HepG2 (cell line): ENCODE results near the gene ZFAND2B. TPM values are rescaled to one million over a fixed set of nuclear protein-coding genes. Genes with fewer than 3 reads are reported as not detected.
A peak's percentile ranks its signal among the peaks of the same experiment; 100 is the strongest.

Experiments used
- CEBPB ChIP-seq: IDR thresholded peaks from 2 replicates; pipeline ENCODE4 v1.6.1; 2011; ENCODE audit warnings: low read depth, low read length, improper control_type of control experiment, borderline replicate concordance
- GPN1 ChIP-seq: sonication (generic); formaldehyde crosslinking; IDR thresholded peaks from 2 replicates; pipeline ENCODE4 v1.5.1; 2020; ENCODE audit warnings: missing genetic modification reagents, borderline replicate concordance
- KDM5B ChIP-seq: sonication (generic); formaldehyde crosslinking; IDR thresholded peaks from 2 replicates; pipeline ENCODE4 v1.4.0; 2020; ENCODE audit warnings: missing genetic modification reagents, mild to moderate bottlenecking, borderline replicate concordance
- KLF13 ChIP-seq: sonication (generic); formaldehyde crosslinking; IDR thresholded peaks from 2 replicates; pipeline ENCODE4 v1.4.0; 2020; ENCODE audit warnings: mild to moderate bottlenecking, missing genetic modification reagents
- NR2C2 ChIP-seq: sonication (generic); formaldehyde crosslinking; IDR thresholded peaks from 2 replicates; pipeline ENCODE4 v1.4.0; 2020; ENCODE audit warnings: missing genetic modification reagents, mild to moderate bottlenecking, moderate library complexity, borderline replicate concordance
- NR2F1 ChIP-seq, 2 experiments: fragments of 450-650 bp in 1 of 2; formaldehyde crosslinking in 1 of 2; IDR thresholded peaks; 2 replicates each; pipeline versions ENCODE4 v1.5.0 to v1.6.1; 2016 to 2020; ENCODE audit warnings: mild to moderate bottlenecking in 1 of 2, missing compliant biosample characterization in 1 of 2, missing genetic modification reagents in 1 of 2, moderate library complexity in 1 of 2
- PAF1 ChIP-seq: IDR thresholded peaks from 2 replicates; pipeline ENCODE4 v1.6.1; 2016; ENCODE audit warnings: missing genetic modification reagents, missing compliant biosample characterization
- PHF20 ChIP-seq: sonication (generic); formaldehyde crosslinking; IDR thresholded peaks from 2 replicates; pipeline ENCODE4 v1.5.0; 2020; ENCODE audit warnings: mild to moderate bottlenecking, missing genetic modification reagents
- POGZ ChIP-seq: sonication (generic); formaldehyde crosslinking; IDR thresholded peaks from 2 replicates; pipeline ENCODE4 v1.4.0; 2020; ENCODE audit warnings: mild to moderate bottlenecking, missing genetic modification reagents
- RELA ChIP-seq: sonication (generic); formaldehyde crosslinking; IDR thresholded peaks from 2 replicates; pipeline ENCODE4 v1.4.0; 2020; ENCODE audit warnings: missing genetic modification reagents
- SALL1 ChIP-seq: sonication (generic); formaldehyde crosslinking; IDR thresholded peaks from 2 replicates; pipeline ENCODE4 v1.8.0; 2022; ENCODE audit warnings: mild to moderate bottlenecking, missing genetic modification reagents
- SIX1 ChIP-seq: sonication (generic); formaldehyde crosslinking; IDR thresholded peaks from 2 replicates; pipeline ENCODE4 v1.4.0; 2020; ENCODE audit warnings: missing genetic modification reagents, borderline replicate concordance
- THAP7 ChIP-seq: sonication (generic); formaldehyde crosslinking; IDR thresholded peaks from 2 replicates; pipeline ENCODE4 v1.8.1; 2023; ENCODE audit warnings: mild to moderate bottlenecking, missing genetic modification reagents
- TIGD3 ChIP-seq: sonication (generic); formaldehyde crosslinking; IDR thresholded peaks from 2 replicates; pipeline ENCODE4 v1.5.1; 2020; ENCODE audit warnings: mild to moderate bottlenecking, missing genetic modification reagents, borderline replicate concordance
- TRIM22 ChIP-seq: fragments of 450-650 bp; IDR thresholded peaks from 2 replicates; pipeline ENCODE4 v1.6.1; 2017
- ZFP36 ChIP-seq: fragments of 150-350 bp; IDR thresholded peaks from 2 replicates; pipeline ENCODE4 v1.6.1; 2018; ENCODE audit warnings: borderline replicate concordance, low read length, low read depth; ENCODE audit not compliant: partially characterized antibody
- ZFP82 ChIP-seq: sonication (generic); formaldehyde crosslinking; IDR thresholded peaks from 2 replicates; pipeline ENCODE4 v1.5.1; 2020; ENCODE audit warnings: mild to moderate bottlenecking, missing genetic modification reagents, borderline replicate concordance
- ZNF513 ChIP-seq: sonication (generic); formaldehyde crosslinking; conservative IDR thresholded peaks from 2 replicates; pipeline ENCODE4 v1.5.0; 2020; ENCODE audit warnings: missing genetic modification reagents
- ZNF576 ChIP-seq: sonication (generic); formaldehyde crosslinking; IDR thresholded peaks from 2 replicates; pipeline ENCODE4 v1.4.0; 2020; ENCODE audit warnings: mild to moderate bottlenecking, missing genetic modification reagents
- ZNF660 ChIP-seq: sonication (generic); formaldehyde crosslinking; IDR thresholded peaks from 2 replicates; pipeline ENCODE4 v1.5.1; 2020; ENCODE audit warnings: mild to moderate bottlenecking, low read depth, missing genetic modification reagents, borderline replicate concordance
- ZNF713 ChIP-seq: sonication (generic); formaldehyde crosslinking; IDR thresholded peaks from 2 replicates; pipeline ENCODE4 v1.4.0; 2020; ENCODE audit warnings: mild to moderate bottlenecking, missing genetic modification reagents
- ZNF781 ChIP-seq: sonication (generic); formaldehyde crosslinking; IDR thresholded peaks from 2 replicates; pipeline ENCODE4 v1.5.1; 2020; ENCODE audit warnings: borderline replicate concordance, mild to moderate bottlenecking, missing genetic modification reagents; ENCODE audit errors: not compliant biosample characterization
- ZNF788 ChIP-seq: sonication (generic); formaldehyde crosslinking; IDR thresholded peaks from 2 replicates; pipeline ENCODE4 v1.5.0; 2020; ENCODE audit warnings: mild to moderate bottlenecking, missing genetic modification reagents, borderline replicate concordance
- ZSCAN9 ChIP-seq: IDR thresholded peaks from 2 replicates; pipeline ENCODE4 v1.6.1; 2016; ENCODE audit warnings: borderline replicate concordance
- polyA plus RNA-seq, 8 experiments: library from polyadenylated mRNA; depleted of rRNA in 3 of 8; stranded (reverse) in 7 of 8; unstranded in 1 of 8; fragments of >200 nt; fragmentation: Illumina TruSeq in 4 of 8; extraction: Trizol in 4 of 8; gene quantifications; 2 replicates each; pipeline versions ENCODE4 v1.2.1 to v1.2.3, GENCODE V29; 2011 to 2016; ENCODE audit warnings: low read depth in 4 of 8, missing spikeins in 1 of 8, mixed read lengths in 1 of 8; ENCODE audit not compliant: insufficient read depth in 1 of 8
- total RNA-seq, 5 experiments: library from RNA; depleted of rRNA; stranded (reverse); fragments of >200 nt; fragmentation: Illumina TruSeq; extraction: Trizol; gene quantifications; 2 replicates each; pipeline ENCODE4 v1.2.3, GENCODE V29; 2016; ENCODE audit warnings: low read depth in 1 of 5

The ZFAND2B gene
- total and polyA plus RNA-seq, 2 of the 13 experiments (the other 11 are each of a cell fraction or from before 2014, with no cell fraction given): 53.3 to 115 TPM

GRCh38 chr2:219206328-219207133 lies at the start of gene ZFAND2B (continued):
- TF ChIP-seq TIGD3 (CRISPR knock-in tag) (no peak), TRIM22 (no peak), ZFP36 (no peak), POGZ (CRISPR knock-in tag) (peak; percentile 15; the same call in 1 of the 2 replicates), GPN1 (CRISPR knock-in tag) (peak; percentile 10; the same call in 1 of the 2 replicates), SALL1 (CRISPR knock-in tag) (peak; percentile 84), NR2F1 (CRISPR knock-in tag; IDR thresholded peaks at IDR 0.05) (no peak), NR2C2 (CRISPR knock-in tag) (no peak), PHF20 (CRISPR knock-in tag) (peak; percentile 62), ZNF576 (no peak), KLF13 (no peak), ZNF713 (CRISPR knock-in tag) (peak; percentile 64; the same call in 1 of the 2 replicates), ZNF660 (CRISPR knock-in tag) (no peak), ZFP82 (no peak), CEBPB (no peak), RELA (CRISPR knock-in tag) (peak; percentile 76; the same call in 1 of the 2 replicates), ZNF513 (CRISPR knock-in tag) (no peak), ZNF788 (CRISPR knock-in tag) (peak; percentile 67), THAP7 (CRISPR knock-in tag) (peak; percentile 87; the same call in 1 of the 2 replicates), SIX1 (no peak), KDM5B (CRISPR knock-in tag) (peak; percentile 93), PAF1 (CRISPR knock-in tag) (0 out of 2 replicates have a peak, but pooled peaks have one; percentile 66), ZSCAN9 (CRISPR knock-in tag) (peak; percentile 78; the same call in 1 of the 2 replicates), ZNF781 (CRISPR knock-in tag) (no peak)
